ENCODE results near the gene PAPPA2. TPM values are rescaled to one million over a fixed set of nuclear protein-coding genes. Genes with fewer than 3 reads are reported as not detected.

The PAPPA2 gene
- total RNA-seq, 1 donor, result 7.0 TPM

DNA sequence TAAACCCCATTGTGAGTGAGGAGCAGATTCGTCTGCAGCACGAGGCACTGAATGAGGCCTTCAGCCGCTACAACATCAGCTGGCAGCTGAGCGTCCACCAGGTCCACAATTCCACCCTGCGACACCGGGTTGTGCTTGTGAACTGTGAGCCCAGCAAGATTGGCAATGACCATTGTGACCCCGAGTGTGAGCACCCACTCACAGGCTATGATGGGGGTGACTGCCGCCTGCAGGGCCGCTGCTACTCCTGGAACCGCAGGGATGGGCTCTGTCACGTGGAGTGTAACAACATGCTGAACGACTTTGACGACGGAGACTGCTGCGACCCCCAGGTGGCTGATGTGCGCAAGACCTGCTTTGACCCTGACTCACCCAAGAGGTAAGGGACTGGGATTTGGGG lies 132.2 kb downstream of the PAPPA2 start:
- TF ChIP-seq, protein P1, sequence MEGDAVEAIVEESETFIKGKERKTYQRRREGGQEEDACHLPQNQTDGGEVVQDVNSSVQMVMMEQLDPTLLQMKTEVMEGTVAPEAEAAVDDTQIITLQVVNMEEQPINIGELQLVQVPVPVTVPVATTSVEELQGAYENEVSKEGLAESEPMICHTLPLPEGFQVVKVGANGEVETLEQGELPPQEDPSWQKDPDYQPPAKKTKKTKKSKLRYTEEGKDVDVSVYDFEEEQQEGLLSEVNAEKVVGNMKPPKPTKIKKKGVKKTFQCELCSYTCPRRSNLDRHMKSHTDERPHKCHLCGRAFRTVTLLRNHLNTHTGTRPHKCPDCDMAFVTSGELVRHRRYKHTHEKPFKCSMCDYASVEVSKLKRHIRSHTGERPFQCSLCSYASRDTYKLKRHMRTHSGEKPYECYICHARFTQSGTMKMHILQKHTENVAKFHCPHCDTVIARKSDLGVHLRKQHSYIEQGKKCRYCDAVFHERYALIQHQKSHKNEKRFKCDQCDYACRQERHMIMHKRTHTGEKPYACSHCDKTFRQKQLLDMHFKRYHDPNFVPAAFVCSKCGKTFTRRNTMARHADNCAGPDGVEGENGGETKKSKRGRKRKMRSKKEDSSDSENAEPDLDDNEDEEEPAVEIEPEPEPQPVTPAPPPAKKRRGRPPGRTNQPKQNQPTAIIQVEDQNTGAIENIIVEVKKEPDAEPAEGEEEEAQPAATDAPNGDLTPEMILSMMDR (IDR thresholded peaks at IDR 0.05; ENCODE audit: insufficient read depth, low read length), result no peak
- no peak overlapping the region for H3K4me3 ChIP-seq (ENCODE audit: low read depth, low read length)
- DNase-seq (ENCODE audit: low read depth), result no peak

DNA sequence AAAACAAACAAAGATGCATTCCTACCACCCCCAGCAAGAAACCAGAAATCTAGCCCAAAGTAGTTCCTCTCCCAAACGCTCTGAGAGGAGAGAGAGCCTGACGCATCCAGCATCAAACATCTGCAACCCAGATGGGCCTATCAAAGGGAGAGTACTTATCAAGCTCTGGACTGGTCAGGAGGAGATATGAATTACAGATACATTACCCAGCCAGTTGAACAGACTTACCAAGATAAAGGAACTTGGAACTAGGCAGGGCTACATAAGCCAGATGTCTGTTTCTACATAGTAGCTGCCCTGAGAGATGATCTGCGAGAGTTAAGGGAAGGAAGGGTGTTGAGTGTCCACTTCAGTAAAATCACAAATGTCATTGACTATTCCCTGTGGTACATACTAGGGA lies 138.4 kb downstream of the PAPPA2 start:
- TF ChIP-seq, protein P1 (IDR thresholded peaks at IDR 0.05; ENCODE audit: insufficient read depth, low read length), result no peak
- H3K4me3 ChIP-seq (ENCODE audit: low read depth, low read length), result no peak overlapping the region
- peak; percentile 97 for DNase-seq (ENCODE audit: low read depth)

DNA sequence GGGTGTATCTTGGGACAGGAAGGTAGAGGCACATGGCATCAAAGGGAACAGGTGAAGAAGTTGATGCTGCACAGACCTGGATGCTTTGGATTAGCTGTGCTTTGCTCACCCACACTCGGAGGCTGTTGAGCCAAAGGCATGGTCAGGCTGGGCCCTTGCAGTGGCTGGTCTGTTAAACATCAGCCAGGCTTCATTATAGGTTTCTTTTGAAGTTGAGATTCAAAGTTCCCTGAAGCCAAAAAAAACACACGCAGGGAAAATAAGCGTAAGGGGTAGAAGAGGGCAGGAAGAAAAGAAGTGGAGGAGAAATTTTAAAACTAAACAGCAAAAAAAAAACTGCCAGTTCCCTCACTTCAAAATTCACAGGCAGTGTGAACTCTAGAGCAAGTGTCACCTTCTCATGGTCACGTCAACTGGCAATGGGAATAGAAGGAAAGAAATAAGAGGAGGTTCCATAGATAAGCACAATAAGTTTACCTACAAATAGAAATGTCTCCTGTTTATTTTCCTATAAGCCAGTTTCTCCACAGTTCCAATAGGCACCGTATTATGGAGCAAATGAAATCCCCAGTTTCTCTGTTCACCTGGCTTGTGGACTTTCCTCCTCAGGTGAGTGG lies 139.5 kb downstream of the PAPPA2 start:
- DNase-seq (ENCODE audit: low read depth), result peak; percentile 47

DNA sequence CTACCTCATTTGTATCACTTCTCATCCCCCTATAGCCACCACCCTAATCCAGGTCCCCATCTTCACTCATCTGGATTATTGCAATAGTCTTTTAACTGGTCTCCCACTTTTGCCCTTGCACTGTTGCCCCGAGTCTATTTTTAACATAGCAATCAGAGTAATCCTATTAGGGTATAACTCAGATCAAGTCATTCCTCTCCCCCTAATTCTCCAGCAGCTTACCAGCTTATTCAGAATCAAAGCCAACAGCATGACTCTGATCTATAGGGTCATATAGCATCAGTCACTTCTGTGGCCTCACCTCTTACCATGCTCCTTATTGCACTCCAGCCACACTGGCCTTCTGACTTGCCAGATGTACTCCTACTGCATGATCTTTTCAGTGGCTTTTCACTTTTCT lies 140.7 kb downstream of the PAPPA2 start:
- TF ChIP-seq, protein P1 (IDR thresholded peaks at IDR 0.05; ENCODE audit: insufficient read depth, low read length), result no peak
- no peak overlapping the region for H3K4me3 ChIP-seq (ENCODE audit: low read depth, low read length)

More for the DNA sequence above, 139.5 kb downstream of the PAPPA2 start:
- TF ChIP-seq, protein P1 (IDR thresholded peaks at IDR 0.05; ENCODE audit: insufficient read depth, low read length), result no peak
- no peak overlapping the region for H3K4me3 ChIP-seq (ENCODE audit: low read depth, low read length)

DNA sequence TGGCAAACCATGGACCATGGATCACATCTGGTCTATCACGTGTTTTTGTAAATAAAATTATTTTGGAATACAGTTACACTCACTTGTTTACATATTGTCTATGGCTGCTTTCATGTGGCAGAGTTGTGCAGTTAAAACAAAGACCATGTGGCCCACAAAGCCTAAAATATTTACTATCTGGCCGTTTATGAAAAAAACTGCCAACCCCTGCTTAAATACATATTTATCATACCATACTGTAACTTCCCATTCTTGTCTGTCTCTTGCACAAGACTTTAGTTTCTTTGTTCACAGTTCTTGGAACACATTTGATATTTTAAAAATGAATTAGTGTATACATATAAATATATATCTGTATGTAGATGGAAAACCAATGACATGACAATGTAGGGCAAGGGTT lies 141.5 kb downstream of the PAPPA2 start:
- TF ChIP-seq, protein P1 (IDR thresholded peaks at IDR 0.05; ENCODE audit: insufficient read depth, low read length), result no peak
- DNase-seq (ENCODE audit: low read depth), result peak; percentile 27
- H3K4me3 ChIP-seq (ENCODE audit: low read depth, low read length), result no peak overlapping the region

More for the DNA sequence above, 140.7 kb downstream of the PAPPA2 start:
- DNase-seq (ENCODE audit: low read depth), result no peak

DNA sequence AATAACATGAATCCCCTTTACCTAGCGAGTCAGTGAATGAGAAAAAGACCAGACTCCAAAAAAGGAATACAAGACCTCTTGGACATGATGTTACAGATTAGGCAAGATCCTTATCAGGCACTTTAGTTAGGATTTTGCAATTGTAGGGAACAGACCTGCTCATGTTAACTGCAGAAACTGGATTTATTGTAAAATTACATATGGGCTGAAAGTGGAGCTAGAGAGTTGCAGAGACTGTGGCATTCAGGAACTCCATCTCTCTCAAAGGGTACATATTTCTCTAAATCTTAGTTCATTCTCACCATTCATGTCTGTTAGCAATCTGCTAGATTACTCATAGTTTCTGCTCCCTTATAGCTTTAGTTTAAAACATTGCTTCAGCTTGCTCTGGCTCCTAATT lies 142.2 kb downstream of the PAPPA2 start:
- peak; percentile 72 for DNase-seq (ENCODE audit: low read depth)
- TF ChIP-seq, protein P1 (IDR thresholded peaks at IDR 0.05; ENCODE audit: insufficient read depth, low read length), result peak; percentile 16

More for the DNA sequence above, 142.2 kb downstream of the PAPPA2 start:
- no peak overlapping the region for H3K4me3 ChIP-seq (ENCODE audit: low read depth, low read length)

All from fibroblast of the aortic adventitia (primary cell).